SK-N-MC (cell line): Measurements from ENCODE around the gene CTU2.

Source experiments
- DNase-seq: peaks from one replicate; pipeline ENCODE4 v3.0.0-alpha.2; 2011; ENCODE audit warnings: low read depth, low spot score
- H3K27ac ChIP-seq: fragments of 200-600 bp; sonication (generic); 2 replicates; pipeline ENCODE4 v1.5.1; 2016; ENCODE audit warnings: mixed run types
- H3K36me3 ChIP-seq: fragments of 200-600 bp; sonication (generic); 2 replicates; pipeline ENCODE4 v1.6.1; 2017; ENCODE audit warnings: antibody characterized with exemption, low read length, mixed read lengths; ENCODE audit not compliant: insufficient read depth
- H3K4me3 ChIP-seq: fragments of 200-600 bp; sonication (generic); 2 replicates; pipeline ENCODE4 v1.5.1; 2016
- H3K9ac ChIP-seq: fragments of 200-600 bp; sonication (generic); 2 replicates; pipeline ENCODE4 v1.8.0; 2017; ENCODE audit warnings: mixed run types, mixed read lengths; ENCODE audit not compliant: insufficient read length
- H3K9me3 ChIP-seq: fragments of 200-600 bp; sonication (generic); 2 replicates; pipeline ENCODE4 v1.6.1; 2017; ENCODE audit warnings: low read depth, mild to moderate bottlenecking, antibody characterized with exemption, low read length, moderate library complexity, mixed read lengths
- EZH2 ChIP-seq: fragments of 200-600 bp; sonication (generic); IDR thresholded peaks from one replicate; pipeline ENCODE4 v1.6.1; 2017; ENCODE audit warnings: antibody characterized with exemption
- FOXP2 ChIP-seq: optimal IDR thresholded peaks from 2 replicates; pipeline ENCODE3; 2011; ENCODE audit warnings: mild to moderate bottlenecking, moderate library complexity; ENCODE audit not compliant: insufficient read depth; ENCODE audit errors: extremely low read length, control extremely low read depth
- POLR2AphosphoS5 ChIP-seq: IDR thresholded peaks from 2 replicates; pipeline ENCODE4 v1.6.1; 2012; ENCODE audit warnings: mild to moderate bottlenecking, low read depth, low read length, borderline replicate concordance

Gene CTU2

DNA sequence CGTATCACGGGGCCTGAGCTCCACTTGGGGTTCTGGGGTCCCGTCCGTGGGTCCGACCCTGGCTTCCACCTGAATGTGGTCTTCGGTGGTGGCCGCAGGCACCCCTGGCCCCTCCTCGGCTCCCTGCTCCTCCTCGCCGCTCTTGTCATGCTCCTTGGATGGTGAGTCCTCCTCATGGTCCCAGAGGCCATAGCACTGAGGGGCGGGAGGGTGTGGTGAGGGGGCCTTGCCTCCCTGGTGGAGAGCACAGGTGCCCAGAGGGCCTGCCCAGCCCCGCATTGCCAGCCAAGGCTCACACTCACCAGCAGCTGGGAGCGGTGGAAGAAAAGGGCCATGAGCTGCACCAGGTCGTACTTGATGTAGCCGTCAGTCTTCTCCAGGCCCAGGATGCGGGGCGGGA is 14.9 kb downstream of the CTU2 start:
- peaks cover 10% of the 10 kb centered on the region; the same call in 1 of the 2 replicates for H3K36me3 ChIP-seq
- no peak for DNase-seq
- no peak for TF ChIP-seq POLR2AphosphoS5
- no peak for TF ChIP-seq FOXP2
- TF ChIP-seq EZH2, result no peak
- H3K9me3 ChIP-seq, result no peaks in the 10 kb centered on the region
- H3K27ac ChIP-seq, result no peak overlapping the region
- H3K4me3 ChIP-seq, result no peak overlapping the region
- no peak overlapping the region for H3K9ac ChIP-seq

- no peak for TF ChIP-seq FOXP2
- TF ChIP-seq EZH2, result no peak
- no peak for TF ChIP-seq POLR2AphosphoS5
- H3K27ac ChIP-seq, result no peak overlapping the region
- H3K4me3 ChIP-seq, result no peak overlapping the region
- no peaks in the 10 kb centered on the region for H3K9me3 ChIP-seq
- no peak overlapping the region for H3K9ac ChIP-seq
- DNase-seq, result no peak
- H3K36me3 ChIP-seq, result peaks cover 8% of the 10 kb centered on the region; the same call in 1 of the 2 replicates
These were observed 15.8 kb downstream of the CTU2 start for GRCh38 chr16:88721815-88722755.

- DNase-seq, result no peak
- Histone ChIP-seq H3K27ac (no peak overlapping the region), H3K9me3 (no peaks in the 10 kb centered on the region), H3K4me3 (no peak overlapping the region), H3K36me3 (peaks cover 7% of the 10 kb centered on the region; the same call in 1 of the 2 replicates), H3K9ac (no peak overlapping the region)
- TF ChIP-seq POLR2AphosphoS5 (no peak), EZH2 (no peak), FOXP2 (no peak)
These were observed 16.6 kb downstream of the CTU2 start for GRCh38 chr16:88722784-88723506.

- no peak for TF ChIP-seq POLR2AphosphoS5
- no peak for TF ChIP-seq FOXP2
- TF ChIP-seq EZH2, result no peak
- no peak for DNase-seq
- H3K27ac ChIP-seq, result no peak overlapping the region
- H3K9ac ChIP-seq, result no peak overlapping the region
- H3K9me3 ChIP-seq, result no peaks in the 10 kb centered on the region
- peaks cover 3% of the 10 kb centered on the region; the same call in 1 of the 2 replicates for H3K36me3 ChIP-seq
- no peak overlapping the region for H3K4me3 ChIP-seq
These were observed 17.2 kb downstream of the CTU2 start for GRCh38 chr16:88723507-88723887.

GRCh38 chr16:88723911-88724310 is 17.6 kb downstream of the CTU2 start:
- Histone ChIP-seq H3K36me3 (peaks cover 3% of the 10 kb centered on the region; the same call in 1 of the 2 replicates), H3K27ac (no peak overlapping the region), H3K9me3 (no peaks in the 10 kb centered on the region), H3K9ac (no peak overlapping the region), H3K4me3 (no peak overlapping the region)
- no peak for DNase-seq
- TF ChIP-seq FOXP2 (no peak), POLR2AphosphoS5 (no peak), EZH2 (no peak)

DNA sequence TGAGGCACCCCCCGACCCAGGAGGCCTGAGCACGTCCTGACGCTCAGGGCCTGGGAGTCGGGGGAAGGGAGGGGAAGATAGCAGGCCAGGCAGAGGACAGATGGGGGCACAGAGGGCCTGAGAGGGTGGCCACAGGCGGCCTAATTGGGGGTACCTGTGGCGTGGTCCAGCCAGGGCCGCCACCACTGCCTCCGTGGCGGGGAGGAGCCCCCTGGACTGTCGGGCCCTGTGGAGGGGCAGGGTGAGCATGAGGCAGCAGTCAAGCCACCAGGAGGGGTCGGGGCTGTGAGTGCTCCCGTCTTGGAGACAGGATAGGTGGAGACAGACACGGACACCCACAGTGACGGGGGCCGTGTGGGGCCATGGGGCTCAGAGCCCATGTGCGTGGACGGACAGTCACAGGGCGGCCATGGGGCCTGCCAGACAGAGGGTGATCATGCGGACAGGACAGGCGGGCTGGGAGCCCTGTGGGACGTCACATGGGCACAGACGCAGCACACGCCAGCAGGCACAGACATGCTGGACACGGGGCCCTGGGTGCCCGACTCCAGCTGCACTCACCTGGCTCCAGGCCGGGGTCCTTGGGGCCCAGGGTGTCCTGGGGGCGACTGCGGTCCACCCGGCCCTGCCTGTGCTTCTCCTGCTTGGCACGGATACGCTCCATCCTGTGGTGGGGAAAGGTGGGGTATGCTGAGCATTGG is 18.7 kb downstream of the CTU2 start:
- Histone ChIP-seq H3K36me3 (no peaks in the 10 kb centered on the region; the same call in 1 of the 2 replicates), H3K9me3 (no peaks in the 10 kb centered on the region), H3K9ac (no peak overlapping the region), H3K4me3 (no peak overlapping the region), H3K27ac (no peak overlapping the region)
- DNase-seq, result no peak
- TF ChIP-seq FOXP2 (no peak), EZH2 (no peak), POLR2AphosphoS5 (no peak)

- TF ChIP-seq POLR2AphosphoS5 (no peak), EZH2 (no peak), FOXP2 (no peak)
- Histone ChIP-seq H3K4me3 (no peak overlapping the region), H3K9ac (no peak overlapping the region), H3K9me3 (no peaks in the 10 kb centered on the region), H3K36me3 (no peaks in the 10 kb centered on the region; the same call in 1 of the 2 replicates), H3K27ac (no peak overlapping the region)
- DNase-seq, result no peak
These were observed 19.5 kb downstream of the CTU2 start for GRCh38 chr16:88725609-88726407.
